GM19463 (cell line): ENCODE data around the gene RABAC1.

ENCODE experiments used
- ATAC-seq: cut with Tn5 transposase; IDR thresholded peaks from one replicate; pipeline ENCODE4 v1.9.1; 2021; ENCODE audit warnings: mild to moderate bottlenecking, moderate library complexity; ENCODE audit not compliant: unreplicated experiment

The RABAC1 gene

GRCh38 chr19:41990028-41990427 lies 30.9 kb upstream of the RABAC1 start:
- ATAC-seq = no peak

DNA sequence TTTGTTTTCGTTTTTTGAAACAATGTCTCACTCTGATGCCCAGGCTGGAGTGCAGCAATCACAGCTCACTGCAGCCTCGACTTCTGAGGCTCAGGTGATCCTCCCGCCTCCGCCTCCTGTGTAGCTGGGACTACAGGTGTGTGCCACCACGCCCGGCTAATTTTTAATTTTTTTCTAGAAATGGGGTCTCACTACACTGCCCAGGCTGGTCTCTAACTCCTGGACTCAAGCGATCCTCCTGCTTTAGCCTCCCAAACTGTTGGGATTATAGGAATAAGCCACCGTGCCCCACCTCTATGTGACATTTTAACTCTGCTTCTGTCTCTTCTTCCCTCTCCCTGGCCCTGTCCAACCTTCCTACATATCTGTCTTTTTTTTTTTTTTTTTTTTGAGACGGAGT lies 29.8 kb upstream of the RABAC1 start:
- ATAC-seq = no peak

DNA sequence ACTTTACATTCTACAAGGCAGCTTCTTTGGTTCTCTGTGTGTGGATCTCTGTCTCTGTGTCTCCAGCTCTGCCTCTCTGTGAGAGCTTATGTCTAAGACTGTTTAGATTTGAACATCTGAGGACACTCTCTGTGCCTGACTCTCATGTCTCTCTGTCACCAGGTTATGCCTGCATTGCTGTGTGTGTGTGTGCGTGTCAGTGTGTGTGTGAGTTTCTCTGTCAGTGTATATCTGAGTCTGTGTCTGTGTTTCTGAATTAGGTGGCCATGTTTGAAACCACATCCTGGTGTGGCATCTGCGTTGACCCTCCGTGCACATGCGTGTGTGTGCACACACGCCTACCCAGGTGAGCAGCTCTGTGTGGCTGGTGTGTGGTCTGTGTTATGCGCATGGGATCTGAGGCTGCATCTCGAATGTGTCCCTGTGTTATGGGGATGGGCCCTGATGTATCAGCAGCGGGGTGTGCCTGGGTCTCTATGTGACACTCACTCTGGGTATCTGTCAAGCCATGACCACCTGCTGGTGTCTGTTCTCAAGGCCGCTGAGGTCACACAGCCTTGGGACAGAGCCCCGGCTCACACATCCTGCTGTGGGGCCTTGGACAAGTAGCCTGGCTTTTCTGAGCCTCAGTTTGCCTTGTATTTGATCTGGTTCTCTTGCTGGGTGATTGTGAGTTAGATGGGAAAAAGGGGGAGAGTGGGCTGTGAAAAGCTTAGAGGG lies 28.2 kb upstream of the RABAC1 start:
- ATAC-seq = no peak

DNA sequence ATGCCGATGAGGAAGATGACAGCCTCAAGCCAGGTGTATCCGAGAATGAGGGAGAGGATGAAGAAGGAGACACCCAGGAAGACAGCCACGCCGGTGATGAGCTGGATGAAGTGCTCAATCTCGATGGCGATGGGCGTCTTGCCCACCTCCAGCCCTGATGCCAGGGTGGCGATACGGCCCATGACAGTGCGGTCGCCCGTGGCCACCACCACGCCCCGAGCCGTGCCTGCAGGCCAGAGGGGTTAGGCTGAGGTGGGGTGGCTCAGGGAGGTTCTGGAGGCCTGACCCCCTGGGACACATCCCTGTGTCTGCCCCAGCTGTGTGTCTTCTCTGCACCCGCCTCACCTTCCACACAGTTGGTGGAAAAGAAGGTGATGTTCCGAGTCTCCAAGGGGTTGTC lies 25.8 kb upstream of the RABAC1 start:
- no peak for ATAC-seq

GRCh38 chr19:41981724-41982123 lies 22.6 kb upstream of the RABAC1 start:
- no peak for ATAC-seq

DNA sequence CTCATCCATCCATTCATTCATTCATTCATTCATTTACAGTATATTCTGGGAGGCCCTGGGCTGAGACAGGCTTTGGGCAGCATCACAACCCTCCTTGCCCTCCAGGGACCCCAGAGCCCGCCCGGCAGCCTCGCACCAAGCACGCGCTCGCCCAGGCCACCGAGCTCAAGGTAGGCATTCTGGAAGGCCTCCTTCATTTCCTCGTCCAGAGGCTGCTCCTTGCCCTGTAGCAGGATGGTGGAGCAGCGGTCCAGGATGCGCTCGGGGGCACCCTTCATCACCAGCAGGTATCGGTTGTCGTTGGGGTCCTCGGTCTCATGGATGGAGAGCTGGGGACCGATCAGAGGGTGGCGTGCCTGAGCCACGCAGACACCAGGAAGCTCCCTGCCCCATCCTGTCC lies 19.3 kb upstream of the RABAC1 start:
- no peak for ATAC-seq

- no peak for ATAC-seq
These were observed 18.8 kb upstream of the RABAC1 start for GRCh38 chr19:41977916-41978315.

GRCh38 chr19:41974652-41975051 lies 15.5 kb upstream of the RABAC1 start:
- no peak for ATAC-seq

DNA sequence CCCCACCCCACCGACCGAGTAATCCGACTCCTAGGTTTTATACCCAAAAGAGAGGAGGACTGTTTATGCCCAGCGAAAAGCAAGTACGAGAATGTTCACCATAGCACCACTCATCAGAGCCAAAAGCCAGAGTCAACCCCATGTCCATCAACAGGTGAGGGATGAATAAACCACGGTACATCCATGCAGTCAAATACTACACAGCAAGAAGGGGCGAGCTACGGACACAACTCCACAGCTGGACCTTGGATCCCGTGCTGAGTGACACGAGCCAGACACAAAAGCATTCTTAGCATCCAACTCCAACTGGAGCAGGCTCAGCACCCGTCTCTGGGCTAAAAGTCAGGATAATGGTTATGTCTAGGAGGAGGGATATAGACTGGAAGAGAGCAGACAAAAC lies 12.2 kb upstream of the RABAC1 start:
- no peak for ATAC-seq

DNA sequence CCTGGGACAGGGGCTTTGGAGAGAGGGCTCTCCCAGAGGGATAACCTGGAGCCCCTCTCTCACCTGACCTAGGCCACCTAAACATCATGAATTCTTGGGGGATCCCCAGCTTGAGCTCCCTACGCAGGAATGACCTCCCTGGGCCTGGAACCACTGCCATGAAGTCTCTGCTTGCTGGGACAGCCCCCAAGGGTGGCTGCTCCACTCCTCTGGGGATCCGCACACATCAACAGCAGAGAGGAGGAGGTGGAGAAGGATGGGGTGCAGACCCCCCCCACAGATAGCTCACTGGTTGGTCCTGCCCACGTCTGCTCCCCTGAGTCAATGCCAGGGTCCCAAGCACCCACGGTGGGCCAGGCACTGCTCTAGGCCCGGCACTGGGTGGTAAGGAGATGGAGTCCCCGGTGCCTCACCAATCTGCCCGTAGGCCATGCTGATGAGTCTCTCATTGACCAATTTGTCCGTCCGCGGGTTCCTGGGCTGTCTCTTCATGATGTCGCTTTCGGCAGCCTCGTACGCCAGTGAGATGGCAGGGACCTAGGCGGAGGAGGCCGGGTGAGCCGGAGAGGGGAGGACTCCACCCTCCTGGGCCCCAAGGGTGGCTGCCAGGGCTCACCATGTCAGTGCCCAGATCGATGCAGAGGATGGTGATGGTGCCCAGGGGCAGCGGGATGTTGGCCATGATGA lies 10.8 kb upstream of the RABAC1 start:
- ATAC-seq = no peak

GRCh38 chr19:41968751-41969595 lies 9.9 kb upstream of the RABAC1 start:
- no peak for ATAC-seq

GRCh38 chr19:41967054-41967783 lies 8.1 kb upstream of the RABAC1 start:
- no peak for ATAC-seq

DNA sequence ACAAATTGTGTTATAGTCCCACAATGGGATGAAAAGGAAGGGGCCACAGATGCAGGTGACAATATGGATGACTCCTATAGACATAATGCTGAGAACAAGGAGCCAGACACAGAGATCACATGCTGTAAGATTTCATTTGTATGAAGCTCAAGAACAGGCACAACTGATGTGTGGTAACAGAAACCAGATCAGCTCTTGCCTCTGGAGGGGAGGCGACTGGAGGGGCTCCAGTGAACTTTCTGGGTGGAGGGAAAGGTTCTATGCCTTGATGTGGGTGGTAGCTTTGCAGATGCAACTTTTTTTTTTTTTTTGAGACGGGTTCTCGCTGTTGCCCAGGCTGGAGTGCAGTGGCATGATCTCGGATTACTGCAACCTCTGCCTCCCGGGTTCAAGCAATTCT lies 6.0 kb upstream of the RABAC1 start:
- no peak for ATAC-seq

GRCh38 chr19:41960973-41961372 lies 1.9 kb upstream of the RABAC1 start:
- no peak for ATAC-seq

DNA sequence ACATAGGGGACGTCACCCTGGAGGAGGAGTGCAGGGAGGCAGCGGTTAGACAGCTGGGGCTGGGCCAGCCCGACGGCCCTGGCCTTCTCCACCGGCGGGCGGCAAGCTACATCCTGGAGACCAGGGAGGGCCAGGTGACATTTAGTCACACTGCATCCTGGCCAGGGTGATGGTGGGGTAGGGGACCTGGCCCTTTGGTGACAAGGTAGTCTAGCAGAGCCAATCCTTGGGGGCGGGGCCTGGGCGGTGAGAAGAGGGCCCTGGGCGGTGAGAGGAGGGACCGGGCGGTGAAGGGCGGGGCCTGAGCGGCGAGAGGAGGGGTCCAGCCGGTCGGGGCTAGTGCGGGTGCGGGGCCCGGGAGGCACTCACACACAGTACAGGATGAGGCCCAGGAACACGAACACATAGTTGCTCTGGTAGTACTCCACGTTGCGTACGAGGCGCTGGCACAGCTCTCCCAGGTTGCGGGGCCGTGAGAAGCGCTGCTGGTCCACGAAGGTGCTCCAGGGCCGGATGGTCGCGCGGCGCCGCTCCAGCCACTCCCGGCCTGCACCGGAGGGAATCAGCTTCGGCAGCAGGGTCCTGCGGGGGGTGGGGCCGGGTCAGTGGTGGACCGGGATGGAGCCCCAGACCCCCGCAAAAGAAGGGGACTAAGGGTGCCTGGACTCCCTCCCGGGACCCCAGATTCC lies 610 bp downstream of the RABAC1 start:
- peak; percentile 53 for ATAC-seq

- ATAC-seq = no peak
These were observed 1.2 kb downstream of the RABAC1 start for GRCh38 chr19:41957838-41958366.

DNA sequence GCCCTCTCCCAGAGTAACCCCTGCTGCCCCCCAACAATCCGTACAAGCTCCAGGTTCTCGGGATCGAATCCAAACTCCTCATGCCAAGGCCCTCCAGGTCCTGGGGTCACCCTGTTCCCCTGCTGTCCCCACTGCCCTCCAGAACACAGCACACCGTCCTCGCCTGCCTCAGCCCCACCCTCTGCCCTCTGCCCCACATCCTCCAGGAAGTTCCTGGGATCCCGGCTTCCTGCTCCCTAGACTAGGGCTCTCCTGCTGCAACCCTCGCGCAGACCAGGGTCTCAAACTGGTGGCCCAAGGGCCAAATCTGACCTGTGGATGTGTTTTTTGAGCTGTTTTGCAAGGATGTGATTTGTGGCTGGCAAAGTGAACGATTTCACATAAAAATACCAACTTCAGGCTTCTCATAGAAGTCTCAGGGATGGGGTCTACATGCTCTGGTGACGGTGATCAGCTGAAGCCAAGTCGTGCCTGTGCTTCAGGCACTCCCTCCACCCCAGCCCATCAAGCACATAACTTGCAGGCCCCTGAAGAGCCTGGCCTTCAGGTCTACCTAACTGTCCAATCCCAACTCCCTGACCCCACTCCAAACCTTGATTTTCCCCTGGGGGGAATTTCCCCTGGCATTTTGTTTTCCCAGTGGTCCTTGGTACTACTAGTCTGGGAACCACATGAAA lies 1.8 kb downstream of the RABAC1 start:
- ATAC-seq = no peak

- no peak for ATAC-seq
These were observed 2.5 kb downstream of the RABAC1 start for GRCh38 chr19:41956621-41957020.

GRCh38 chr19:41955521-41955920 lies 3.6 kb downstream of the RABAC1 start:
- no peak for ATAC-seq

DNA sequence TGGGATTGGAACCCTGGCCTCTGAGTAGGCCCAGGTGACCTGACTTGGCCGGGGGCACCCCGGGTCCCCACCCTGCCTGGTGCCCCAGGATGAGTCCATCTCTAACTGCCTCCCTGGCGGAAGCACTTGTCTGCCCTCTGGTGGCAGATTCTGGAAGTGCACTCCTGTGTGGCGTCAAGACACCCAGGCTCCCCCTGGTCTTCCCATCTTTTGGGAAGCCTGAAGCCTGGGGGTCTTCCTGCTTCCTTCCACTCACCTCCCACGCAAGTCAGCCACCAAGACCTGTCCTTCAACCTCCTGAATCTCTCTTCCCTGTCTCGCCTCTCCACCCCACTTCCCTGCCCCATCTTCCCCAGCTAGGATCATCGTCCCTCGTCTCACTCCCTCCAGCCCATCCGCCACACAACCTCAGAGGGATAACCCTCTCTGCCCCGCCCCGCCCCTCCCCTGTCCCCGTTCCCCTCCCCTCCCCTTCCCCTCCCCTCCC lies 7.4 kb downstream of the RABAC1 start:
- no peak for ATAC-seq
